Measurements from ENCODE around the gene BAIAP2L1.

The BAIAP2L1 gene

DNA sequence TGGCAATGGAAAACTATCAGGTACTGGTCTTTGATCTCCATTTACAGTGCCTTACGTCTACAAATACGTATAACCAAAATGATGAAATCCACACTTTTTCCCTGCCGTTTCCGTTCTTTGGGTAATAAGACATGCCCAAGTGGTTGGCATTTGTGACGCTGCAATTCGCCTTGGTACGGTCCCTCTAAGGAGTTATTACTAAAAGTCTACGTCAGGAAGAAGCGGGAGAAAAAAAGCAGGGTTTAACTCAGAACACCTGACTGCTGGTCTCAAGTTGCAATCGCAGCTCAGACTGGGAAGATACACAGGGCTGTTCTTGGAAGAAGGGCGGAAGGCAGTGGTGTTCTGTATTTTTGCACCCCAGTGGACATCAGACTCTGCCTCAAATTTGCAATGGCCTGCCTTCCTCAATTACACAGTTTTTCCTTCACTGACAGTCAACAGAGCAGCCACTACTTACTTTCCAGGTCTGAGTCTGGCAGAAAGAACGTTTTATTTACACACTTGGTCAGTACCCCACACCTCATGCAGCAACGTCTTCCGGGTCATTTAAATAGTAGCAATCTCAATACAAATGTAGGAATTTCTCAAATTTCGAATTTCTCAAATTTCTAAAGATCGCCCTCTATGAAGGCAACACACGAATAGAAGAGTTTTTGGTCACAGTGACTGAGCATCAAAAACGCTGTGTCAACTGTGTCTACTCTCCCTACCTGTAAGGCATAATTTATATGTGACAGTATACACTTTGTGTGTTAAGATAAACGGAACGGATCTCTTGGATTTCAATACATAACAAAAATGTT, 2.1 kb downstream of the BAIAP2L1 start:
- Histone ChIP-seq H3K27ac (ENCODE audit: extremely low read depth, low read depth, low read length) (no peak overlapping the region), H3K9me3 (ENCODE audit: control insufficient read depth, insufficient read depth, low read depth, low read length) (no peaks in the 10 kb centered on the region), H3K36me3 (ENCODE audit: control insufficient read depth in 2 of 2, insufficient read depth in 1 of 2, low read length in 2 of 2) (no peaks in the 10 kb centered on the region; a peak in 1 of 3 replicates), H3K4me1 (ENCODE audit: control insufficient read depth, insufficient read depth, low read length) (no peaks in the 10 kb centered on the region), H3K4me3 (ENCODE audit: low read depth, low read length) (peak overlapping the region; percentile 55)
- peak; percentile 69 for TF ChIP-seq ZNF600 (tag by site-specific recombination; IDR thresholded peaks at IDR 0.05)
- 0 out of 2 replicates have a peak, but pooled peaks have one; percentile 6 for TF ChIP-seq SP7 (tag by site-specific recombination; IDR thresholded peaks at IDR 0.05)
- TF ChIP-seq, protein P1, sequence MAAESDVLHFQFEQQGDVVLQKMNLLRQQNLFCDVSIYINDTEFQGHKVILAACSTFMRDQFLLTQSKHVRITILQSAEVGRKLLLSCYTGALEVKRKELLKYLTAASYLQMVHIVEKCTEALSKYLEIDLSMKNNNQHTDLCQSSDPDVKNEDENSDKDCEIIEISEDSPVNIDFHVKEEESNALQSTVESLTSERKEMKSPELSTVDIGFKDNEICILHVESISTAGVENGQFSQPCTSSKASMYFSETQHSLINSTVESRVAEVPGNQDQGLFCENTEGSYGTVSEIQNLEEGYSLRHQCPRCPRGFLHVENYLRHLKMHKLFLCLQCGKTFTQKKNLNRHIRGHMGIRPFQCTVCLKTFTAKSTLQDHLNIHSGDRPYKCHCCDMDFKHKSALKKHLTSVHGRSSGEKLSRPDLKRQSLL (tag by site-specific recombination; IDR thresholded peaks at IDR 0.05) = no peak
- TF ChIP-seq, protein P2, sequence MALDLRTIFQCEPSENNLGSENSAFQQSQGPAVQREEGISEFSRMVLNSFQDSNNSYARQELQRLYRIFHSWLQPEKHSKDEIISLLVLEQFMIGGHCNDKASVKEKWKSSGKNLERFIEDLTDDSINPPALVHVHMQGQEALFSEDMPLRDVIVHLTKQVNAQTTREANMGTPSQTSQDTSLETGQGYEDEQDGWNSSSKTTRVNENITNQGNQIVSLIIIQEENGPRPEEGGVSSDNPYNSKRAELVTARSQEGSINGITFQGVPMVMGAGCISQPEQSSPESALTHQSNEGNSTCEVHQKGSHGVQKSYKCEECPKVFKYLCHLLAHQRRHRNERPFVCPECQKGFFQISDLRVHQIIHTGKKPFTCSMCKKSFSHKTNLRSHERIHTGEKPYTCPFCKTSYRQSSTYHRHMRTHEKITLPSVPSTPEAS (tag by site-specific recombination; IDR thresholded peaks at IDR 0.05) = no peak
- TF ChIP-seq, protein P3, sequence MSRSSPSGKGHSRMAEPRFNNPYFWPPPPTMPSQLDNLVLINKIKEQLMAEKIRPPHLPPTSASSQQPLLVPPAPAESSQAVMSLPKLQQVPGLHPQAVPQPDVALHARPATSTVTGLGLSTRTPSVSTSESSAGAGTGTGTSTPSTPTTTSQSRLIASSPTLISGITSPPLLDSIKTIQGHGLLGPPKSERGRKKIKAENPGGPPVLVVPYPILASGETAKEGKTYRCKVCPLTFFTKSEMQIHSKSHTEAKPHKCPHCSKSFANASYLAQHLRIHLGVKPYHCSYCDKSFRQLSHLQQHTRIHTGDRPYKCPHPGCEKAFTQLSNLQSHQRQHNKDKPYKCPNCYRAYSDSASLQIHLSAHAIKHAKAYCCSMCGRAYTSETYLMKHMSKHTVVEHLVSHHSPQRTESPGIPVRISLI (tag by site-specific recombination; IDR thresholded peaks at IDR 0.05) = 0 out of 2 replicates have a peak, but pooled peaks have one; percentile 37
- TF ChIP-seq, protein P4, sequence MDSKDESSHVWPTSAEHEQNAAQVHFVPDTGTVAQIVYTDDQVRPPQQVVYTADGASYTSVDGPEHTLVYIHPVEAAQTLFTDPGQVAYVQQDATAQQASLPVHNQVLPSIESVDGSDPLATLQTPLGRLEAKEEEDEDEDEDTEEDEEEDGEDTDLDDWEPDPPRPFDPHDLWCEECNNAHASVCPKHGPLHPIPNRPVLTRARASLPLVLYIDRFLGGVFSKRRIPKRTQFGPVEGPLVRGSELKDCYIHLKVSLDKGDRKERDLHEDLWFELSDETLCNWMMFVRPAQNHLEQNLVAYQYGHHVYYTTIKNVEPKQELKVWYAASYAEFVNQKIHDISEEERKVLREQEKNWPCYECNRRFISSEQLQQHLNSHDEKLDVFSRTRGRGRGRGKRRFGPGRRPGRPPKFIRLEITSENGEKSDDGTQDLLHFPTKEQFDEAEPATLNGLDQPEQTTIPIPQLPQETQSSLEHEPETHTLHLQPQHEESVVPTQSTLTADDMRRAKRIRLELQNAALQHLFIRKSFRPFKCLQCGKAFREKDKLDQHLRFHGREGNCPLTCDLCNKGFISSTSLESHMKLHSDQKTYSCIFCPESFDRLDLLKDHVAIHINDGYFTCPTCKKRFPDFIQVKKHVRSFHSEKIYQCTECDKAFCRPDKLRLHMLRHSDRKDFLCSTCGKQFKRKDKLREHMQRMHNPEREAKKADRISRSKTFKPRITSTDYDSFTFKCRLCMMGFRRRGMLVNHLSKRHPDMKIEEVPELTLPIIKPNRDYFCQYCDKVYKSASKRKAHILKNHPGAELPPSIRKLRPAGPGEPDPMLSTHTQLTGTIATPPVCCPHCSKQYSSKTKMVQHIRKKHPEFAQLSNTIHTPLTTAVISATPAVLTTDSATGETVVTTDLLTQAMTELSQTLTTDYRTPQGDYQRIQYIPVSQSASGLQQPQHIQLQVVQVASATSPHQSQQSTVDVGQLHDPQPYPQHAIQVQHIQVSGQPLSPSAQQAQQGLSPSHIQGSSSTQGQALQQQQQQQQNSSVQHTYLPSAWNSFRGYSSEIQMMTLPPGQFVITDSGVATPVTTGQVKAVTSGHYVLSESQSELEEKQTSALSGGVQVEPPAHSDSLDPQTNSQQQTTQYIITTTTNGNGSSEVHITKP (tag by site-specific recombination; IDR thresholded peaks at IDR 0.05) = peak; percentile 86
- TF ChIP-seq, protein P5, sequence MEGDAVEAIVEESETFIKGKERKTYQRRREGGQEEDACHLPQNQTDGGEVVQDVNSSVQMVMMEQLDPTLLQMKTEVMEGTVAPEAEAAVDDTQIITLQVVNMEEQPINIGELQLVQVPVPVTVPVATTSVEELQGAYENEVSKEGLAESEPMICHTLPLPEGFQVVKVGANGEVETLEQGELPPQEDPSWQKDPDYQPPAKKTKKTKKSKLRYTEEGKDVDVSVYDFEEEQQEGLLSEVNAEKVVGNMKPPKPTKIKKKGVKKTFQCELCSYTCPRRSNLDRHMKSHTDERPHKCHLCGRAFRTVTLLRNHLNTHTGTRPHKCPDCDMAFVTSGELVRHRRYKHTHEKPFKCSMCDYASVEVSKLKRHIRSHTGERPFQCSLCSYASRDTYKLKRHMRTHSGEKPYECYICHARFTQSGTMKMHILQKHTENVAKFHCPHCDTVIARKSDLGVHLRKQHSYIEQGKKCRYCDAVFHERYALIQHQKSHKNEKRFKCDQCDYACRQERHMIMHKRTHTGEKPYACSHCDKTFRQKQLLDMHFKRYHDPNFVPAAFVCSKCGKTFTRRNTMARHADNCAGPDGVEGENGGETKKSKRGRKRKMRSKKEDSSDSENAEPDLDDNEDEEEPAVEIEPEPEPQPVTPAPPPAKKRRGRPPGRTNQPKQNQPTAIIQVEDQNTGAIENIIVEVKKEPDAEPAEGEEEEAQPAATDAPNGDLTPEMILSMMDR (tag by site-specific recombination; IDR thresholded peaks at IDR 0.05) = 0 out of 2 replicates have a peak, but pooled peaks have one; percentile 17
- TF ChIP-seq ZNF2 (tag by site-specific recombination; IDR thresholded peaks at IDR 0.05) = no peak
- 0 out of 2 replicates have a peak, but pooled peaks have one; percentile 40 for TF ChIP-seq ZNF677 (tag by site-specific recombination; IDR thresholded peaks at IDR 0.05)
- no peak for TF ChIP-seq ZNF555 (tag by site-specific recombination; conservative IDR thresholded peaks at IDR 0.05)
- TF ChIP-seq ZNF341 (tag by site-specific recombination; IDR thresholded peaks at IDR 0.05; ENCODE audit: low read depth) = peak; percentile 89
- TF ChIP-seq, protein P6, sequence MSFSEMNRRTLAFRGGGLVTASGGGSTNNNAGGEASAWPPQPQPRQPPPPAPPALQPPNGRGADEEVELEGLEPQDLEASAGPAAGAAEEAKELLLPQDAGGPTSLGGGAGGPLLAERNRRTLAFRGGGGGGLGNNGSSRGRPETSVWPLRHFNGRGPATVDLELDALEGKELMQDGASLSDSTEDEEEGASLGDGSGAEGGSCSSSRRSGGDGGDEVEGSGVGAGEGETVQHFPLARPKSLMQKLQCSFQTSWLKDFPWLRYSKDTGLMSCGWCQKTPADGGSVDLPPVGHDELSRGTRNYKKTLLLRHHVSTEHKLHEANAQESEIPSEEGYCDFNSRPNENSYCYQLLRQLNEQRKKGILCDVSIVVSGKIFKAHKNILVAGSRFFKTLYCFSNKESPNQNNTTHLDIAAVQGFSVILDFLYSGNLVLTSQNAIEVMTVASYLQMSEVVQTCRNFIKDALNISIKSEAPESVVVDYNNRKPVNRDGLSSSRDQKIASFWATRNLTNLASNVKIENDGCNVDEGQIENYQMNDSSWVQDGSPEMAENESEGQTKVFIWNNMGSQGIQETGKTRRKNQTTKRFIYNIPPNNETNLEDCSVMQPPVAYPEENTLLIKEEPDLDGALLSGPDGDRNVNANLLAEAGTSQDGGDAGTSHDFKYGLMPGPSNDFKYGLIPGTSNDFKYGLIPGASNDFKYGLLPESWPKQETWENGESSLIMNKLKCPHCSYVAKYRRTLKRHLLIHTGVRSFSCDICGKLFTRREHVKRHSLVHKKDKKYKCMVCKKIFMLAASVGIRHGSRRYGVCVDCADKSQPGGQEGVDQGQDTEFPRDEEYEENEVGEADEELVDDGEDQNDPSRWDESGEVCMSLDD (tag by site-specific recombination; IDR thresholded peaks at IDR 0.05) = 0 out of 2 replicates have a peak, but pooled peaks have one; percentile 34
- peak; percentile 40 for TF ChIP-seq ZNF629 (tag by site-specific recombination; IDR thresholded peaks at IDR 0.05)
- TF ChIP-seq, protein P7, sequence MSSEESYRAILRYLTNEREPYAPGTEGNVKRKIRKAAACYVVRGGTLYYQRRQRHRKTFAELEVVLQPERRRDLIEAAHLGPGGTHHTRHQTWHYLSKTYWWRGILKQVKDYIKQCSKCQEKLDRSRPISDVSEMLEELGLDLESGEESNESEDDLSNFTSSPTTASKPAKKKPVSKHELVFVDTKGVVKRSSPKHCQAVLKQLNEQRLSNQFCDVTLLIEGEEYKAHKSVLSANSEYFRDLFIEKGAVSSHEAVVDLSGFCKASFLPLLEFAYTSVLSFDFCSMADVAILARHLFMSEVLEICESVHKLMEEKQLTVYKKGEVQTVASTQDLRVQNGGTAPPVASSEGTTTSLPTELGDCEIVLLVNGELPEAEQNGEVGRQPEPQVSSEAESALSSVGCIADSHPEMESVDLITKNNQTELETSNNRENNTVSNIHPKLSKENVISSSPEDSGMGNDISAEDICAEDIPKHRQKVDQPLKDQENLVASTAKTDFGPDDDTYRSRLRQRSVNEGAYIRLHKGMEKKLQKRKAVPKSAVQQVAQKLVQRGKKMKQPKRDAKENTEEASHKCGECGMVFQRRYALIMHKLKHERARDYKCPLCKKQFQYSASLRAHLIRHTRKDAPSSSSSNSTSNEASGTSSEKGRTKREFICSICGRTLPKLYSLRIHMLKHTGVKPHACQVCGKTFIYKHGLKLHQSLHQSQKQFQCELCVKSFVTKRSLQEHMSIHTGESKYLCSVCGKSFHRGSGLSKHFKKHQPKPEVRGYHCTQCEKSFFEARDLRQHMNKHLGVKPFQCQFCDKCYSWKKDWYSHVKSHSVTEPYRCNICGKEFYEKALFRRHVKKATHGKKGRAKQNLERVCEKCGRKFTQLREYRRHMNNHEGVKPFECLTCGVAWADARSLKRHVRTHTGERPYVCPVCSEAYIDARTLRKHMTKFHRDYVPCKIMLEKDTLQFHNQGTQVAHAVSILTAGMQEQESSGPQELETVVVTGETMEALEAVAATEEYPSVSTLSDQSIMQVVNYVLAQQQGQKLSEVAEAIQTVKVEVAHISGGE (tag by site-specific recombination; conservative IDR thresholded peaks at IDR 0.05; ENCODE audit: low read depth) = peak; percentile 72
- TF ChIP-seq ZBTB21 (tag by site-specific recombination; IDR thresholded peaks at IDR 0.05) = 0 out of 2 replicates have a peak, but pooled peaks have one; percentile 26
- peak; percentile 57 for TF ChIP-seq ZBTB20 (tag by site-specific recombination; IDR thresholded peaks at IDR 0.05)
- CTCF ChIA-PET = interaction anchor here (0.6 kb wide), 1 partner anchor 25 kb away, joined by 3 read pairs; no protein-coding TSS in a partner anchor
- POLR2A ChIA-PET = interaction anchor here (0.5 kb wide), 1 partner anchor 9 kb away, joined by 3 read pairs; no protein-coding TSS in a partner anchor
